ENCODE data around the gene RTCA.

Gene RTCA
- long read RNA-seq, transcript RTCA-203 (11 exons, 2,535 nt) = major isoform, 362 of 512 reads
- long read RNA-seq, transcript RTCA-201 (12 exons, 1,534 nt) = minor isoform, 35 of 512 reads
- long read RNA-seq, partial matches to known transcripts = 7 of 512 reads
- long read RNA-seq, other reads (novel, unspliced or antisense) = 108 of 512 reads

GRCh38 chr1:100265931-100266740 is at the start of gene RTCA:
Gene RTCA (plus strand): TSS chr1:100266216. CDS start chr1:100266376, 160 bp downstream.
- Histone ChIP-seq H3K4me3 (replicated peaks; ENCODE audit: insufficient read depth, low read length) (peak within 1 kb of the TSS; percentile 94), H3K27ac (replicated peaks) (peak within 1 kb of the TSS; percentile 96), H3K27me3 (ENCODE audit: insufficient read depth, poor library complexity, severe bottlenecking) (no peaks in the 10 kb centered on the region)
- TF ChIP-seq SPI1 (IDR thresholded peaks at IDR 0.05; ENCODE audit: borderline replicate concordance, low read depth) (peak; percentile 64; the same call in 1 of the 2 replicates), REST (IDR thresholded peaks at IDR 0.05; ENCODE audit: insufficient replicate concordance, low read depth) (no peak), CTCF (IDR thresholded peaks at IDR 0.05; ENCODE audit: insufficient read depth, low read length) (no peak), GABPA (IDR thresholded peaks at IDR 0.05; ENCODE audit: low read depth) (peak; percentile 49; the same call in 1 of the 2 replicates), POLR2AphosphoS5 (IDR thresholded peaks at IDR 0.05; ENCODE audit: low read depth) (peak; percentile 83)
- DNase-seq (ENCODE audit: low read depth in 1 of 2, low spot score in 1 of 2) = peak; percentile 91 to 98

GRCh38 chr1:100217834-100218233 is 48.2 kb upstream of the RTCA start:
- H3K4me3 ChIP-seq (replicated peaks; ENCODE audit: insufficient read depth, low read length) = no peak overlapping the region
- TF ChIP-seq CTCF (IDR thresholded peaks at IDR 0.05; ENCODE audit: insufficient read depth, low read length) = no peak
- H3K27me3 ChIP-seq (ENCODE audit: insufficient read depth, poor library complexity, severe bottlenecking) = no peaks in the 10 kb centered on the region

GRCh38 chr1:100219457-100219856 is 46.6 kb upstream of the RTCA start:
- Histone ChIP-seq H3K27me3 (ENCODE audit: insufficient read depth, poor library complexity, severe bottlenecking) (no peaks in the 10 kb centered on the region), H3K27ac (replicated peaks) (no peak overlapping the region), H3K4me3 (replicated peaks; ENCODE audit: insufficient read depth, low read length) (no peak overlapping the region)
- DNase-seq (ENCODE audit: low read depth in 1 of 2, low spot score in 1 of 2) = no peak
- TF ChIP-seq CTCF (IDR thresholded peaks at IDR 0.05; ENCODE audit: insufficient read depth, low read length) = no peak
- no peak for TF ChIP-seq POLR2AphosphoS5 (IDR thresholded peaks at IDR 0.05; ENCODE audit: low read depth)
- no peak for TF ChIP-seq SPI1 (IDR thresholded peaks at IDR 0.05; ENCODE audit: borderline replicate concordance, low read depth)

More at GRCh38 chr1:100217834-100218233, 48.2 kb upstream of the RTCA start:
- H3K27ac ChIP-seq (replicated peaks) = no peak overlapping the region
- DNase-seq (ENCODE audit: low read depth in 1 of 2, low spot score in 1 of 2) = no peak

- TF ChIP-seq SPI1 (IDR thresholded peaks at IDR 0.05; ENCODE audit: borderline replicate concordance, low read depth) = no peak
- no peak for TF ChIP-seq REST (IDR thresholded peaks at IDR 0.05; ENCODE audit: insufficient replicate concordance, low read depth)
- TF ChIP-seq GABPA (IDR thresholded peaks at IDR 0.05; ENCODE audit: low read depth) = no peak
- no peak for TF ChIP-seq POLR2AphosphoS5 (IDR thresholded peaks at IDR 0.05; ENCODE audit: low read depth)
- TF ChIP-seq CTCF (IDR thresholded peaks at IDR 0.05; ENCODE audit: insufficient read depth, low read length) = no peak
- H3K27ac ChIP-seq (replicated peaks) = no peak overlapping the region
- H3K4me3 ChIP-seq (replicated peaks; ENCODE audit: insufficient read depth, low read length) = no peak overlapping the region
- DNase-seq (ENCODE audit: low read depth in 1 of 2, low spot score in 1 of 2) = peak; percentile 13 to 23
- H3K27me3 ChIP-seq (ENCODE audit: insufficient read depth, poor library complexity, severe bottlenecking) = no peaks in the 10 kb centered on the region
Measured at GRCh38 chr1:100219883-100220282, 46.1 kb upstream of the RTCA start.

All from HL-60 (cell line).